ENCODE data around the gene AMER3.

Gene AMER3

DNA sequence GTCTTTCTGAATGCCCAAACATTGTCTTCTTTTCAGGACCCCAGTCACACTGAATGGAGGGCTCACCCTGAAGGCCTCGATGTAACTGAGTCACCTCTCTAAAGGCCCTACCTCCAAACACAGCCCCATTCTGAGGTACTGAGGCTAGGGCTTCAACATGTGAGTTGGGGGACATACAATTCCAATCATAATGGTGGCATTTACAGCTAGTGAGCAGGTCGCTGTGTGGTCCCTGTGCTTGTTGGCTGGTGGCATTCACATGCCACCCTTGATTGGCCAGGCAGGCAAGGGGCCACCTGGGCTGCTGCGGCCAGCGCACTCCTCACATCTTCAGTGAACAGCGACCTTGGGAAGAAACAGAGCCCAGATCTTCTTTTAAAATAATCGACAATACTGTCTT, 30.7 kb downstream of the AMER3 start:
- TF ChIP-seq SPI1 (IDR thresholded peaks at IDR 0.05; ENCODE audit: borderline replicate concordance, low read depth) (no peak), GABPA (IDR thresholded peaks at IDR 0.05; ENCODE audit: low read depth) (no peak), POLR2AphosphoS5 (IDR thresholded peaks at IDR 0.05; ENCODE audit: low read depth) (no peak), CTCF (IDR thresholded peaks at IDR 0.05; ENCODE audit: insufficient read depth, low read length) (no peak)
- TF ChIP-seq, protein P1, sequence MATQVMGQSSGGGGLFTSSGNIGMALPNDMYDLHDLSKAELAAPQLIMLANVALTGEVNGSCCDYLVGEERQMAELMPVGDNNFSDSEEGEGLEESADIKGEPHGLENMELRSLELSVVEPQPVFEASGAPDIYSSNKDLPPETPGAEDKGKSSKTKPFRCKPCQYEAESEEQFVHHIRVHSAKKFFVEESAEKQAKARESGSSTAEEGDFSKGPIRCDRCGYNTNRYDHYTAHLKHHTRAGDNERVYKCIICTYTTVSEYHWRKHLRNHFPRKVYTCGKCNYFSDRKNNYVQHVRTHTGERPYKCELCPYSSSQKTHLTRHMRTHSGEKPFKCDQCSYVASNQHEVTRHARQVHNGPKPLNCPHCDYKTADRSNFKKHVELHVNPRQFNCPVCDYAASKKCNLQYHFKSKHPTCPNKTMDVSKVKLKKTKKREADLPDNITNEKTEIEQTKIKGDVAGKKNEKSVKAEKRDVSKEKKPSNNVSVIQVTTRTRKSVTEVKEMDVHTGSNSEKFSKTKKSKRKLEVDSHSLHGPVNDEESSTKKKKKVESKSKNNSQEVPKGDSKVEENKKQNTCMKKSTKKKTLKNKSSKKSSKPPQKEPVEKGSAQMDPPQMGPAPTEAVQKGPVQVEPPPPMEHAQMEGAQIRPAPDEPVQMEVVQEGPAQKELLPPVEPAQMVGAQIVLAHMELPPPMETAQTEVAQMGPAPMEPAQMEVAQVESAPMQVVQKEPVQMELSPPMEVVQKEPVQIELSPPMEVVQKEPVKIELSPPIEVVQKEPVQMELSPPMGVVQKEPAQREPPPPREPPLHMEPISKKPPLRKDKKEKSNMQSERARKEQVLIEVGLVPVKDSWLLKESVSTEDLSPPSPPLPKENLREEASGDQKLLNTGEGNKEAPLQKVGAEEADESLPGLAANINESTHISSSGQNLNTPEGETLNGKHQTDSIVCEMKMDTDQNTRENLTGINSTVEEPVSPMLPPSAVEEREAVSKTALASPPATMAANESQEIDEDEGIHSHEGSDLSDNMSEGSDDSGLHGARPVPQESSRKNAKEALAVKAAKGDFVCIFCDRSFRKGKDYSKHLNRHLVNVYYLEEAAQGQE (IDR thresholded peaks at IDR 0.05; ENCODE audit: insufficient replicate concordance, low read depth) = no peak
- no peaks in the 10 kb centered on the region for H3K27me3 ChIP-seq (ENCODE audit: insufficient read depth, poor library complexity, severe bottlenecking)
- no peak overlapping the region for H3K4me3 ChIP-seq (replicated peaks; ENCODE audit: insufficient read depth, low read length)
- H3K27ac ChIP-seq (replicated peaks) = no peak overlapping the region
- no peak for DNase-seq (ENCODE audit: low read depth in 1 of 2, low spot score in 1 of 2)

DNA sequence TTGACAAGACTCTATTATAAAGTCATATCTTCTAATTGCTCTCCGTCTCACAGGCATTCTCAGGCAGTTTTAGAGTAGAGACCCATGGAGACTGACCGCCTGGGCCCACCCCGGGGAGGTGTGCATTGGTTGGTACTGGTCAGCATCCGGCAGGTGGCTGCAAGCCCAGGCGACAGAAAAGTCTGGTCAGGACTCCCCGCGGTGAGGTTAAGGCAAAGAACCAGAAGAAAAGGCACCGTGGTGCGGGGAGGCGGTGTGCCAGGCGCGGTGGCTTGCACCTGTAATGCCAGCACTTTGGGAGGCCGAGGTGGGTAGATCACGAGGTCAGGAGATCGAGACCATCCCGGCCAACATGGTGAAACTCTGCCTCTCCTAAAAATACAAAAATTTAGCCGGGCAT, 32.5 kb downstream of the AMER3 start:
- no peak for DNase-seq (ENCODE audit: low read depth in 1 of 2, low spot score in 1 of 2)
- H3K27ac ChIP-seq (replicated peaks) = no peak overlapping the region
- H3K4me3 ChIP-seq (replicated peaks; ENCODE audit: insufficient read depth, low read length) = no peak overlapping the region
- no peaks in the 10 kb centered on the region for H3K27me3 ChIP-seq (ENCODE audit: insufficient read depth, poor library complexity, severe bottlenecking)
- TF ChIP-seq, protein P1 (IDR thresholded peaks at IDR 0.05; ENCODE audit: insufficient replicate concordance, low read depth) = no peak
- no peak for TF ChIP-seq GABPA (IDR thresholded peaks at IDR 0.05; ENCODE audit: low read depth)
- TF ChIP-seq SPI1 (IDR thresholded peaks at IDR 0.05; ENCODE audit: borderline replicate concordance, low read depth) = no peak
- no peak for TF ChIP-seq POLR2AphosphoS5 (IDR thresholded peaks at IDR 0.05; ENCODE audit: low read depth)
- TF ChIP-seq CTCF (IDR thresholded peaks at IDR 0.05; ENCODE audit: insufficient read depth, low read length) = no peak

DNA sequence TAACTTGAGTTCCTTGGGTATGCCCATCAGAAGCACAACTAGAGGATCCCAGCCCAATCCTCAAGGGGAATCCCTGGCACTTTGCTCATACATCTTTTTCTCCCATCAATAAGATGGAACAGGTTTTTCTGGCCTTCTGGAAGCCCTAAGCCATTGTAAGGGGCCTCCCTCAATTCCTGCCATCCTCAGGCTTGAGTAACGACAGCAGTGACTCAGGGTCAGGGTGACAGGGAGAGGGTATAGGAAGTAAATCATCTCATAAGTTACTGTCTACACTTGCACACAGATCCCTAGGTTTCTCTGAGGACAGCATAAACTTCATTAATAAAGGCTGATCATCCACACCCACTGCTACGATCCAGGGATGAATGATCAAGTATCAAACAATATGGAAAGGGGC, 35.0 kb downstream of the AMER3 start:
- no peak for TF ChIP-seq SPI1 (IDR thresholded peaks at IDR 0.05; ENCODE audit: borderline replicate concordance, low read depth)
- TF ChIP-seq, protein P1 (IDR thresholded peaks at IDR 0.05; ENCODE audit: insufficient replicate concordance, low read depth) = no peak
- no peak for TF ChIP-seq CTCF (IDR thresholded peaks at IDR 0.05; ENCODE audit: insufficient read depth, low read length)
- no peak for TF ChIP-seq POLR2AphosphoS5 (IDR thresholded peaks at IDR 0.05; ENCODE audit: low read depth)
- TF ChIP-seq GABPA (IDR thresholded peaks at IDR 0.05; ENCODE audit: low read depth) = no peak
- H3K27ac ChIP-seq (replicated peaks) = no peak overlapping the region
- no peak for DNase-seq (ENCODE audit: low read depth in 1 of 2, low spot score in 1 of 2)
- H3K27me3 ChIP-seq (ENCODE audit: insufficient read depth, poor library complexity, severe bottlenecking) = no peaks in the 10 kb centered on the region
- H3K4me3 ChIP-seq (replicated peaks; ENCODE audit: insufficient read depth, low read length) = no peak overlapping the region

Data from HL-60 (cell line).